NCI-H1048 (cell line): ENCODE measurements around the gene LCN15.
"Not testable (repeated sequence)": the region's sequence is repeated elsewhere in the genome, so short reads cannot be mapped to it uniquely, and the experiment has no call there.

Experiments used
- DNase-seq: peaks from one replicate; lab custom pipeline; 2025; lab: John Stamatoyannopoulos, UW

The LCN15 gene

GRCh38 chr9:136755302-136756133 is 8.8 kb downstream of the LCN15 start:
- DNase-seq, result not testable (repeated sequence)

GRCh38 chr9:136754626-136755301 is 9.6 kb downstream of the LCN15 start:
- no peak for DNase-seq

DNA sequence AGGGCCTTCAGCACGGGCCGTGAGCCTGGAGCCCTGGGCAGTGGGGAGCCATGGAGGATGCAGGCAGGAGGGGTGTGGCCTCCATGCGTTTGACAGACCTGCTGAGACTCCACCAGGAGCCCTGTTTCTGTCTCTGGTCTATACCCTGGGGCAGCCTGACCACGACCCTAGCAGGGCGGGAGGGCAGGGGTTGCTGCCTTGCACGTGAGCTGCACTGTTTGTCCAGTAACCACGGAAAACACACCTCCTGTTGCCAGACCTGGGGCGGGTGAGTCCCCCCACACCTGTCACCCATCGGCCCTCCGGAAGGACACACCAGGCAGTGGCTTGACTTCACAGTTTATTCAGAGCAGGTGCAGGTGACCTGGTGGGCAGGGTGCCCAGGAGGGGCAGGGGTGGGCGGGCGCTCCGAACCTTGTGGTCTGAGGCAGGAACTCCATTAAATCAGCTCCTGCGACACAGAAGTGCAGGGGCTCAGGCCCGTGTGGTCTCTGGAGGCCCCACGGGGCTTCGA is 10.2 kb downstream of the LCN15 start:
- no peak for DNase-seq

DNA sequence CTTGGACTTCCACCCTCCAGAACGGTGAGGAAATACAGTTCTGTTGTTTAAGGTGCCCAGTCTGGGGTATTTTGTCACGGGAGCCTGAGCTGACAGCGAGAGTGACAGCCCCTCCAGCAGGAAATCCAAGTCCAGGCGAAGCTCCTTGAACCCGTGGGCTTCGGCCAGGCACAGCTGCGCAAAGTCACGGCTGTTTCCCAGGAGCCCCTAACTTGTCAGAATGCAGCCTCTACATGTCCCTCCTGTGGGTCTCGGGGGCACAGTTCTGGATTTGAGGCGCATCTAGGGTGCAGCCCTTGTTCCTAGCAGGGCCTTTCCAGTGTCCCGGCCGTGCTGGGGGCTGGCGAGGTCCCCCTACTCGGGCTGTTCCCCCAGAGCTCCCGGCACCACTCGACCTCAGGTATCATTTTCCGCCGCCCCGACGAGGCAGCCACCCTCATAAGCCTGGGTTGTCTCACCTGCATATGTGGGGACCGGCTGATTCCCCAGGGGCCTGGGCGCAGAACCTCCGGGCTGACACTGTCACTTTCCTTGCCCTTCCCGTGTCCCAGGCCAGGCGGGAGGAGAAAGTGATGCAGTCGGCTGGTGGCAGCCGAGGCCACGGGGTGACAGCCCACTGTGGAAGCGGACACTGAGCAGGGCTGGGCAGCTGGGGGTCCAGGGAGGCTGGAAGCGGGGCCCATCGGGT is 10.8 kb downstream of the LCN15 start:
- DNase-seq, result no peak

GRCh38 chr9:136751814-136752213 is 12.5 kb downstream of the LCN15 start:
- no peak for DNase-seq

DNA sequence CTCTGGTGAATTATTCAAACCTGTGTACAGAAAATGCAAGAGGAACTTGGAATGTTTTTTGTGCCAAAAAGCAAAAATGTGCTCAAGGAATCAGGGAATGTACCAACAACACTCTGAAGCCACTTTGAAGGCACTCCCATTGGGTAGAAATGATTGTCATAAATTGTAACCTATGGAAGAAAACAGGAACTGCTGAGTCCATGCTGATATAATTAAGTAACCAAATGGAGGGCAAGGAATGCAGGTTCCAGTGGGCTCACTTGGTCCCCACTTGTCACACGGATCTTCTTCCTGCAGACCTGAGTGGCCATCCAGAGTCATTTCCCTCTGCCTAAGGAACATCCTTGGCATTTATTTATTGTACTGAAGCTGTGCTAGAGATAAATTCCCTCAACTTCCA is 13.1 kb downstream of the LCN15 start:
- DNase-seq, result no peak

- DNase-seq, result no peak
Measured at GRCh38 chr9:136750526-136750925, 13.8 kb downstream of the LCN15 start.

GRCh38 chr9:136748666-136749611 is 15.4 kb downstream of the LCN15 start:
- DNase-seq, result no peak

- no peak for DNase-seq
Measured at GRCh38 chr9:136748201-136748600, 16.1 kb downstream of the LCN15 start, which contains the start of gene LCN6. TSS of gene LCN6 (minus strand) at chr9:136748525. CDS start at chr9:136748483, 42 bp downstream.

DNA sequence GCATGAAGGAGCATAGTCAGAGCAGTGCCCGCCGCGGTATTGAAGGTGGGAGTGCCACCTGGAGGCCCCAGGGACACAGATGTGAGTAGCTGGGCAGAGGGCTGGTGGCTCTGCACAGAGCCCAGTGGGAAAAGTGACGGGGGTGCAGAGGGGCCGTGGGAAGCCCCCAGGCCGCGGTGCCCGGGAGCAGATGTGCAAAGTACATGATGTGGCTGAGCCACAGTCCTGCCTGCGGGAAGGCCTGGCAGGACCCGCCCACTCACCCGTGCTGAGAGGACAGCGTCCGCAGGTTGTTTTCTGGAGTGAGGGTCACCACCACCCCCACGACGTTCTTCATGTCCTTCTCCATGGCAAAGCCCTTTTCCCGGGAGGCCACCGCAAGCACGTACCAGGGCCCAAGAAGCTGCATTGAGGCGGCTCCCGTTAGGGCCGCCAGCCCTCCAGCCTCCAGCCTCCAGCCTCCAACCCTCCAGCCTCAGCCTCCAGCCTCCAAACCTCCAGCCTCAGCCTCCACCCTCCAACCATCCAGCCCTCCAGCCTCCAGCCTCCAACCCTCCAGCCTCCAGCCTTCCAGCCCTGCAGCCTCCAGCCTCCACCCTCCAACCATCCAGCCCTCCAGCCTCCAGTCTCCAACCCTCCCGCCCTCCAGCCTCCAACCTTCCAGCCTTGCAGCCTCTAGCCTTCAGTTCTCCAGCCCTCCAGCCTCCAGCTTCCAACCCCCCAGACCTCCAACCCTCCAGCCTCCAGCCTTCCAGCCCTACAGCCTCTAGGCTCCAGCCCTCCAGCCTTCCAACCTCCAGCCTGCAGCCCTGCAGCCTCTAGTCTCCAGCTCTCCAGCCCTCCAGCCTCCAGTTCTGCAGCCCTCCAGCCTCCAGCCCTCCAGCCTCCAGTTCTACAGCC is 16.9 kb downstream of the LCN15 start:
- no peak for DNase-seq

DNA sequence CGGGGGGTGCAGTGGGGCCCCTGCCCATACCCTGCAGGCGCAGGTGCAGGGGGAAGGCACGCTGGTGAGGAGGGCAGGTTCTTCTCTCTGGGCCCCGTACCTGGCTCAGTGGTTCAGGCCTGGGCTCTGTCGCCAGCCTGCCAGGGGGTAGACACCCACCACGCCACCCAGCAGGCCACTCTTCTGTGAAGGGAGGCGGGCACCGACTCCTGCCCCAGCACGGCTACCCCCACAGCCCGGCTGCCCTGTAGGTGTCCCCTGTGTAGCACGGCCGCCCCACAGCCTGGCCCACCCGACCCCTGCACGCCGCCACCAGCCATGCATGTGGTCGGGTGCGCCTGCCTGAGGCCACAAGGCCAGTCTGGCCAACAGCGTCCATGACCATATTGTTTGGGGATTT is 17.7 kb downstream of the LCN15 start:
- no peak for DNase-seq

DNA sequence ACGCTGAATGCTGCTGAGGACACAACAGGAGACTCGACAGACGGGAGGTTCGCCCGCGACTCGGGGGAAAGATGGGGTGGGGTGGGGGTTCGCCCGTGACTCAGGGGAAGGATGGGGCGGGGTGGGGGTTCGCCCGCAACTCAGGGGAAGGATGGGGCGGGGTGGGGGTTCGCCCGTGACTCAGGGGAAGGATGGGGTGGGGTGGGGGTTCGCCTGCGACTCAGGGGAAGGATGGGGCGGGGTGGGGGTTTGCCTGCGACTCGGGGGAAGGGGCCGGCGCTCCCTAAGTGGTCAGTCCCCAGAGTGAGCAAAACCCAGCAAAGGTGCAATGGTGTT is 18.2 kb downstream of the LCN15 start:
- no peak for DNase-seq

DNA sequence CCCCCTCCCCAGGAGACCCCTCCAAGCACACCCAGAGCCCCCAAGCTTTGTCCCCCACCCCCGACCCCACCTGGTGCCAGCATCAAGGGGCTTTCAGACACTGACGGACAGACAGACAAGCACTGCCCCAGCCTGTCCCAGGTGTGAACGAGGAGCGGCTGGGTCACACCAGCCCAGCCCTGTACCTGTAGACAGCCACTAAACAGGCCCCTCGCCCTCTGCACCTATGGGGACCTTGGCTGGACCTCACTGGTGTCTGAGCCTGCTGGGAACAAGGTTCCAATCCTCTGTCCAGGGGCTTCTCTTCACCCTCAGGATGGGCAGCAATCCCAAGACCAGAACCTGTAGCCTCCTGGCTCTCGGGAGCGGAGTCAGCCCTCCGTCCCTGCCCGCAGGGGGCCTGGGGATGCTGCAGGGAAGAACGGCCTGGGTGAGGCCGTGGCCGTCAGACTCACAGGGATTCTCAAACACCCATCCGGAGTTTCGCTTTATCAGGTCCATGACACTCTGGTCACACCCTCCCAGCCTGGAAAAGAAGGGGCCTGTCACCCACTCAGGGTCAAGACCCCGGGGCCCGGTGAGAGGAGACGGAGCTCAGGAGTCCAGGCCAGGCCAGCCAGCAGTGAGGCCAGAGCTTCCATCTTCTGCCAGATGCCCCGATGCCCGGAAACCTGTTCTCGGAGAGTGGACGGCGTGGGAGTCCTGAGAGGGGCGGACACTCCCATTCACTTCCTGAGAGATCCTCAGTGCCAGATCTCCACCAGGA is 18.7 kb downstream of the LCN15 start:
- no peak for DNase-seq

- no peak for DNase-seq
Measured at GRCh38 chr9:136744773-136745172, 19.5 kb downstream of the LCN15 start.

GRCh38 chr9:136743639-136744211 is 20.6 kb downstream of the LCN15 start:
- no peak for DNase-seq

DNA sequence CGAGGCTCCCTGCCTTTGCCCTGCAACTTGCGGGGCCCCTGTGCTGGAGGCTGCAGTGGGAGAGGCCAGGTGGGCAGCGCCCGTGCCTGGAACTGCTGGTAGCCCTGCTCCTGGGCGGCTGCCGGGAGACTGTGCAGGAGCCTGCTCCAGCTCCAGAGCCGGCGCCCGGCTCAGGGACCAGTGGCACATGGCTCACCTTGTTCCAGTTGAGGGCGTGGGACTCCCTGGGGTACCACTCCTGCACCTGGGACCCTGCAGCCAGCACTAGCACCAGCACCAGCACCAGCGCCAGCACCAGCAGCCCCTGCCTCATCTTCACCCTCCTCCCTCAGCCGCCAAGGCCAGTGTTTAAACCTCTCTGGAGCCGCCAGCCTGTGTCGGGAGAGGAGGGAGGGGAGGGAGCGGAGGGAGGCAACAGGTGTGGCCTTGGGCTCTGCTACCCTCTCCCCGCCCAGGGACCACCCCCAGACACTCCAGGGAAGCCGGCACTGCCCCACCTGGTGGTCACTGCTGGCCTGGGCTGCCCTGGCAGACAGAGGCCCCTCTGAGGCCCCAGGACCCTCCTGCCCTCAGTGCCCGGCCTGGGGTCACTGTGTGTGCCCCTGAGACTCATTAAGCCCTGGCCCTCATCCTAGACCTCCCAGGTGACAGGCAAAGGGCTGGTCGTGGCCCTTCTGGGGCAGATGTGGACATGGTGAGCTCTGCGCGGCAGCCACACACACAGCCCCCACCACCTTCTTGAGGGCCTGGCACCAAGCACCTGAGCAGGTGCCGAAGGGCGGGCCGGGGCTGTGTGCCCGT is 21.5 kb downstream of the LCN15 start, which contains the start of gene LCN10:
TSS of gene LCN10 (minus strand) at position 350 of the 801 bp plus-strand sequence. CDS start at position 313, 37 bp downstream.
- DNase-seq, result no peak

DNA sequence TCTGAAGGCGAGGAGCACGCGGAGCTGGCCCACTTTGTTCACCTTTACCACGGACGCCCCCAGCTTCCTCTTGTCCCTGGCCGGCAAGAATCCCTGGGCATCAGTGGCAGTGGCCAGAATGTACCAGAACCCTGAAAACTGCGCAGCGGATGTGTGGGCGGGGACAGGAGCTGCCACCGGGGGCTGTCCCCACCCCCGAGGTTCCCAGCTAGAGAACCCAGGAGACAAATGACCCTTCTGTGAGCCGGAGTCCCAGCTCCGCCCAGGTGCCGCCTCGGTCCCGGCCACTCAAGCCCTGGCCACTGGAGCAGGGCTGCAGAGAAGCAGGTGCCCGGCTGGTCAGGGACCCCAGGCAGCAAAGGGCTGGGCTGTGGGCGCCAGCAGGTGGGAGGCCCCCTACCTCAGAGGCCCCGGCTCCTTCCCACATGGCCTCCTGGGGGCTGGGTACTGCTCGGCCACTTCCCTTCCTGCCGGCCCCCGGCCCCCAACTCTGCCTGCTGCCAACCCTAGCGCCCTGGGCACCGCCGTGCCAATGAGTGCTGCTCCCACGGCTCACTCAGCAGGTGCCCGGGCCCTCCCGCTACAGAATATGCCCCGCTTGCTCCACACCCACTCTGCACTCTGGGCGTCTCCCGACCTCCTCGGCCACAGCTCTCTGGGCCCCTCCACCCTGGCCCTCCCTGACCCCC is 22.3 kb downstream of the LCN15 start:
- DNase-seq, result no peak
